Cardiac septum (tissue), 1 donor: ENCODE data around the gene PERP. TPM values are rescaled to one million over a fixed set of nuclear protein-coding genes. Genes with fewer than 3 reads are reported as not detected.

Experiments used
- DNase-seq: peaks from one replicate; pipeline ENCODE4 v3.0.0-alpha.2; 2020; ENCODE audit warnings: low spot score
- intact Hi-C: fragments of 100-400 bp; cut with DNase I; formaldehyde crosslinking; loops from one replicate; pipeline ENCODE4 v1.14.0; 2022
- total RNA-seq: library from RNA; stranded (reverse); fragmentation: NEBNext Ultra II Directional; extraction: Animal tissue kit (Norgen Biotek cat#: 25700); gene quantifications from one replicate; pipeline ENCODE4 v1.2.1, GENCODE V29; 2021
- donor health status: DM: no; HTN: no; CAD: no.

The PERP gene
- total RNA-seq, 1 donor from 2014 or later = 59.3 TPM

DNA sequence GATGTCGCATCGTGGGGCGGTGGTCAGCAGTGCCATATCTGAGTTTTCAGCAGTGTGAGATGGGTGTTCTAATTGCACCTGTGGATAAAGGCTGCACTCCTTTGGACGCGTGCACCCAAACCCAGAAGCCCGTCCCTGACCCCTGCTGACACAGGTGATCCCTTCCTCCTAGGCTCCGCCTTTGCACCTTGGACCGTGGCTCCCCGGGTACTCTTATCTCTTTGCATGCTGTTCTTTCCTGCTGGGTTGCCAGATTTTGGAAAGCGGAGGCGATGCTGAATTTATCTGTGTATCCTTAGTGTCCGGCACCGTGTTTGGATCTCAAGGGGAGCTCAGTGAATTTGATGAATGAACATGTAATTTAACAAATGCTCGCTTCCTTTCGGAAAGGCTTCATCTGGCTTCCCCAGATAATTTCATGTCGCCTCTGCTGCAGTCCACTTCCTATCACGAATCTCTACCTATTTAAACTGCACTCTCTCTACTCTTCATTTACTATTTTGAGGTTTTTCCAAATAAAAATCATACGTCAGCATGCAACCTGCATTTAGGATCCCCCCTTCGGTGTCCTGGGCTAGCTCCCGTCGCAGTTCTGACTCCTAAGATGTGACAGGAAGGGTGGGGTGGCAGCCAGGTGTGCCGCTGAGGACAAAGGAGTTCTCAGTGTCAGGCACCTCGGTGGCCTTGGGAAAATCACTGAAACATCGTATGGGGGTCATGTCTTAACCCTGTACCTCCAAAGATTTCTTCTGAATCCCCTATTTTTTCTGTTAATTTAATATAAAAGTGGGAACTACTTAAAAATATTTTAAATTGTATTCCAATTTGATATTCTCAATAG is 753 bp upstream of the PERP start:
- DNase-seq = no peak
- intact Hi-C loops = loop anchor here (5.0 to 10.0 kb wide), 3 partner anchors 76 to 403 kb away; partner anchors contain the start of gene TNFAIP3

DNA sequence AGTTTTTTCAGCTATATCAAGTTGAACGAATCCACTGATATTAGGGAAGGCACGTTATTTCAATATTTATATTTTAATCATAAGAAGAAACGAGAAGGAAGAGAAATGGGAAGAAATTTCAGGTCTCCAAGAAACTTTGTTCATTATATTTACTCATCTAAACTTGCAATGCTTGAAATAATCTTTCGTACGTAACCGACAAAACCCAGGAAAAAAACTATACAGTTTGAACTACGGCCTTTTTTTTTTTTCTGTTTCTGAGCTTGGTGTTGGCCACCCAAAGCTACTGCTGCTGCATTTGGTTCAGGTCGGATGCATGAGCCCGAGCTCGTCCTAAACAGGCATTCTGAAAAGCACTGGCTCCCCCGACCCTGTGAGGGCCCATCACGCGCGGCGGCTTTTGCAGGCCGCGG is 548 bp downstream of the PERP start:
- intact Hi-C loops = loop anchor here (5.0 to 10.0 kb wide), 3 partner anchors 74 to 402 kb away; partner anchors contain the start of gene TNFAIP3

GRCh38 chr6:138105880-138106664 is 1.1 kb downstream of the PERP start:
- intact Hi-C loops = loop anchor here (5.0 to 10.0 kb wide), 3 partner anchors 74 to 401 kb away; partner anchors contain the start of gene TNFAIP3
- DNase-seq = no peak

More for the DNA sequence above, 548 bp downstream of the PERP start:
- DNase-seq = no peak

- intact Hi-C loops = loop anchor here (5.0 to 10.0 kb wide), 3 partner anchors 73 to 401 kb away; partner anchors contain the start of gene TNFAIP3
- DNase-seq = no peak
Observed at GRCh38 chr6:138105446-138105845, 1.8 kb downstream of the PERP start.

- intact Hi-C loops = loop anchor here (5.0 to 10.0 kb wide), 4 partner anchors 57 to 400 kb away; partner anchors contain the start of gene TNFAIP3
Observed at GRCh38 chr6:138104618-138105213, 2.5 kb downstream of the PERP start.

DNA sequence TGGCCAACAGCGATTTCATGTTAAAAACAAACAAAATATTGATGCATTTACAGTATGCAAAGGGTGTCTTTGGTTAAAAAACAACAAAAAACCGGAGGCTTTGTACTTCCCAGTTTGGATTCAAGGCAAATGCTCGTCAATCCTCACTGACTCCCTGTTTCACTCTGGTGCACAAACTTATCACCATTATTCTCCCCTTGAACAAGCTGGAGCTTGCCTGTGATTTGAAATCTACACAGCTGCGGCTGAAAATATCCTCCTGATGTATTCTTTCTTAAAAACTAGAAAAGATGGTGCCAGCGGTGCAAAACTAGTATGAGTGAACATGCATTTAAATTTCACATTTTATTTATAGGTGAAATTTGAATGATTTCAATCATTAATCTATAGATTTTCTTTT is 3.3 kb downstream of the PERP start:
- intact Hi-C loops = loop anchor here (5.0 to 10.0 kb wide), 3 partner anchors 57 to 399 kb away; partner anchors contain the start of gene TNFAIP3
- no peak for DNase-seq

More at GRCh38 chr6:138104618-138105213, 2.5 kb downstream of the PERP start:
- DNase-seq = no peak

GRCh38 chr6:138101946-138102731 is 5.1 kb downstream of the PERP start:
- intact Hi-C loops = loop anchor here (5.0 to 10.0 kb wide), 3 partner anchors 55 to 397 kb away; partner anchors contain the start of gene TNFAIP3
- no peak for DNase-seq

- DNase-seq = no peak
- intact Hi-C loops = loop anchor here (5.0 to 10.0 kb wide), 3 partner anchors 53 to 395 kb away; partner anchors contain the start of gene TNFAIP3
Observed at GRCh38 chr6:138099832-138100231, 7.4 kb downstream of the PERP start.

DNA sequence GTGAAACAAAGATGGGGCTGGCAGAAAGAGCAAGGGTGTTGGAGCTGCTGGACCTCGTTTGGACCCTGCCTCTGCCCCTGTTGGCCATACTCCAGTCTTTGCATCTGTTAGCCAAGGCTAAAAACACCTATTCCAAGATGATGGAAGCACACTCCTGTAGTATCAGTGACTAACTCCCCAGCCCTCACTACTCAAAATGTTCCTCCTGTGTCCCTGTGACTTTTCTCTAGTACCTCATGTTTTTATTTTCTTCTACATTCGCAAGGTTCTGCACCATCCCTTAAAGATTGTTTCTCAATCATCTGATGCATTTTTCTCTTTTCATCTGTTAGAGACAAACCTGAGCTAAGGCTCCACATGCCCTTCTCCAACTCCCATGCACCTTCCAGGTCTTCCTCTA is 8.9 kb downstream of the PERP start:
- no peak for DNase-seq
- intact Hi-C loops = no loop called here

GRCh38 chr6:138094260-138094659 is 13.0 kb downstream of the PERP start:
- no peak for DNase-seq
- intact Hi-C loops = no loop called here

- intact Hi-C loops = no loop called here
Observed at GRCh38 chr6:138093632-138094031, 13.6 kb downstream of the PERP start.

GRCh38 chr6:138092686-138093085 is 14.5 kb downstream of the PERP start:
- DNase-seq = no peak

More at GRCh38 chr6:138093632-138094031, 13.6 kb downstream of the PERP start:
- no peak for DNase-seq

GRCh38 chr6:138089325-138089724 is 17.9 kb downstream of the PERP start:
- DNase-seq = no peak
- intact Hi-C loops = no loop called here

More at GRCh38 chr6:138092686-138093085, 14.5 kb downstream of the PERP start:
- intact Hi-C loops = no loop called here

GRCh38 chr6:138088326-138088762 is 18.9 kb downstream of the PERP start:
- intact Hi-C loops = no loop called here
- DNase-seq = no peak

GRCh38 chr6:138087593-138088325 is 19.5 kb downstream of the PERP start:
- DNase-seq = no peak
- intact Hi-C loops = no loop called here

DNA sequence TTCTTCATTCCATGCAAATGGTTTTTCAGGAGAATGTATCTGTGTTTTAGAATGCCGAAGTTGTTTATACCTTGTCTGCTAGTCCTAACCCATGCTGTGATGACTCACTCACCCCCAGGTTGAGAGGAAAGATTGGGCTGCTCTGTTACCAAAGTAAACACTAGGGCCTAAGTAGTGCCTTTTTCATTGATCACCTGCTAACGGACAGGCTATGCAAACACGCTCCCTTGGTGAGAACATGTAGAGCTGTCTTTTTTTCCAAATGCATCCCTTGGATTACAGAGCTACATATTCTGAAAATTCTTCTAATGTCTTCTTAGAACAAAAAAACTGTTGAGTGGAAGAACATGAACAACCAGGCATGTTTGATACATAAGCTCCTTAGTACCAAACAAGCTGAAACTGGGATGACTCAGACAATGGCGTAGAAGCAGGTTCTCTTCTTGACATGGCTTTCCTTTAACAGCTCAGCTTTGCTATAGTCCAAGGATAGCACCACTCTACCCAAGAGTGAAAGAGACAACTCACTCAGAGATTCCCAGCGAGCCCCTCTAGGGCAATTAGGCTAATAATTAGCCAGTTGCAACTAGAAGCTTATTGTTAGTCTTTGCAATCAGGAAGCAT is 20.5 kb downstream of the PERP start:
- no peak for DNase-seq
- intact Hi-C loops = no loop called here

GRCh38 chr6:138085839-138086222 is 21.4 kb downstream of the PERP start:
- intact Hi-C loops = no loop called here
- no peak for DNase-seq
